GM23338 (cell line): ENCODE measurements around the gene GPC6. TPM values are rescaled to one million over a fixed set of nuclear protein-coding genes. Genes with fewer than 3 reads are reported as not detected.

ENCODE experiments used
- ATAC-seq: fragments of 200-7000 bp; cut with Tn5 transposase; 3 replicates; pipeline ENCODE4 v1.9.1; 2020
- DNase-seq: peaks from one replicate; pipeline ENCODE4 v3.0.0-alpha.2; 2015; ENCODE audit warnings: low spot score
- H2AFZ ChIP-seq: fragments of 200-600 bp; sonication (generic); 2 replicates; pipeline ENCODE4 v1.8.0; 2016; ENCODE audit warnings: antibody characterized with exemption, mild to moderate bottlenecking, moderate library complexity
- H3F3A ChIP-seq: fragments of 200-600 bp; sonication (generic); replicated peaks from 2 replicates; pipeline ENCODE4 v1.8.0; 2017; ENCODE audit warnings: antibody characterized with exemption, mixed run types, low read depth
- H3K27ac ChIP-seq: fragments of 200-600 bp; sonication (generic); 2 replicates; pipeline ENCODE4 v1.6.1; 2016; ENCODE audit warnings: low read depth
- H3K27me3 ChIP-seq: fragments of 200-600 bp; sonication (generic); 2 replicates; pipeline ENCODE4 v1.8.0; 2016; ENCODE audit warnings: mild to moderate bottlenecking, mixed run types, moderate library complexity; ENCODE audit not compliant: insufficient read depth
- H3K36me3 ChIP-seq: fragments of 200-600 bp; sonication (generic); 2 replicates; pipeline ENCODE4 v1.8.0; 2016; ENCODE audit warnings: mild to moderate bottlenecking; ENCODE audit not compliant: insufficient read depth
- H3K4me1 ChIP-seq: fragments of 200-600 bp; sonication (generic); 2 replicates; pipeline ENCODE4 v1.8.0; 2016; ENCODE audit warnings: mild to moderate bottlenecking, moderate library complexity; ENCODE audit not compliant: insufficient read depth
- H3K4me2 ChIP-seq: fragments of 200-600 bp; sonication (generic); 2 replicates; pipeline ENCODE4 v1.7.1; 2017; ENCODE audit warnings: mixed run types
- H3K4me3 ChIP-seq: fragments of 200-600 bp; sonication (generic); 2 replicates; pipeline ENCODE4 v1.6.1; 2016; ENCODE audit warnings: mixed run types
- H3K79me2 ChIP-seq: fragments of 200-600 bp; sonication (generic); replicated peaks from 2 replicates; pipeline ENCODE4 v1.8.0; 2017; ENCODE audit warnings: mild to moderate bottlenecking; ENCODE audit not compliant: insufficient read depth
- H3K9me2 ChIP-seq: fragments of 200-600 bp; sonication (generic); 2 replicates; pipeline ENCODE4 v1.8.0; 2017; ENCODE audit not compliant: insufficient read depth
- H4K20me1 ChIP-seq: fragments of 200-600 bp; sonication (generic); replicated peaks from 2 replicates; pipeline ENCODE4 v1.8.0; 2017; ENCODE audit warnings: mild to moderate bottlenecking; ENCODE audit not compliant: insufficient read depth
- H3K27ac Mint-ChIP-seq: 2 replicates; pipeline ENCODE4 v1.8.0; 2020; ENCODE audit warnings: inconsistent platforms, mild to moderate bottlenecking, moderate library complexity, mixed read lengths
- H3K27me3 Mint-ChIP-seq: 3 replicates; pipeline ENCODE4 v1.8.0; 2022; ENCODE audit warnings: low read depth, mild to moderate bottlenecking, moderate library complexity, mixed read lengths, inconsistent platforms; ENCODE audit not compliant: insufficient read depth, poor library complexity
- H3K36me3 Mint-ChIP-seq: 3 replicates; pipeline ENCODE4 v1.8.0; 2021; ENCODE audit warnings: low read depth, mild to moderate bottlenecking, inconsistent platforms, moderate library complexity, mixed read lengths
- H3K4me1 Mint-ChIP-seq: 3 replicates; pipeline ENCODE4 v1.8.0; 2020; ENCODE audit warnings: mild to moderate bottlenecking, inconsistent platforms, mixed read lengths
- H3K4me3 Mint-ChIP-seq: 3 replicates; pipeline ENCODE4 v1.8.0; 2021; ENCODE audit warnings: moderate library complexity, mild to moderate bottlenecking, inconsistent platforms, mixed read lengths
- H3K9me3 Mint-ChIP-seq: 3 replicates; pipeline ENCODE4 v1.8.0; 2020; ENCODE audit warnings: moderate library complexity, mild to moderate bottlenecking, inconsistent platforms, mixed read lengths
- CREB1 ChIP-seq: fragments of 250-450 bp; sonication (Bioruptor Pico); IDR thresholded peaks from 2 replicates; pipeline ENCODE4 v1.5.0; 2020; ENCODE audit warnings: low read depth, mild to moderate bottlenecking, moderate library complexity
- CTCF ChIP-seq, 2 experiments: fragments of 200-600 bp in 1 of 2; sonication (generic) in 1 of 2; conservative IDR thresholded peaks; 2 replicates each; pipeline versions ENCODE4 v1.5.1 to v1.6.1; 2016 to 2017; ENCODE audit warnings: antibody characterized with exemption in 2 of 2, low read depth in 2 of 2, mild to moderate bottlenecking in 2 of 2, moderate library complexity in 1 of 2
- ETS1 ChIP-seq: IDR thresholded peaks from 2 replicates; pipeline ENCODE4 v1.6.1; 2016; ENCODE audit warnings: antibody characterized with exemption
- NANOG ChIP-seq: IDR thresholded peaks from 2 replicates; pipeline ENCODE4 v1.6.1; 2016; ENCODE audit warnings: antibody characterized with exemption, borderline replicate concordance
- REST ChIP-seq: IDR thresholded peaks from one replicate; pipeline ENCODE4 v1.6.1; 2018; ENCODE audit warnings: antibody characterized with exemption; ENCODE audit not compliant: unreplicated experiment
- ZNF114 ChIP-seq: fragments of 250-450 bp; sonication (Bioruptor Pico); IDR thresholded peaks from 2 replicates; pipeline ENCODE4 v1.5.0; 2020; ENCODE audit warnings: mild to moderate bottlenecking, moderate library complexity
- ZNF331 ChIP-seq: fragments of 250-450 bp; sonication (Bioruptor Pico); IDR thresholded peaks from 2 replicates; pipeline ENCODE4 v1.5.0; 2020; ENCODE audit warnings: low read depth, mild to moderate bottlenecking, moderate library complexity
- ZNF462 ChIP-seq: fragments of 250-450 bp; sonication (Bioruptor Pico); IDR thresholded peaks from 2 replicates; pipeline ENCODE4 v1.5.0; 2020; ENCODE audit warnings: mild to moderate bottlenecking, moderate library complexity
- polyA plus RNA-seq: library from polyadenylated mRNA; unstranded; fragments of >200 nt; fragmentation: Nextera tagmentation; extraction: Ambion mirVana; gene quantifications from 2 replicates; pipeline ENCODE4 v1.2.1, GENCODE V29; 2016
- total RNA-seq: library from RNA; depleted of rRNA; stranded (reverse); fragments of >200 nt; shearing (Covaris generic); gene quantifications from 2 replicates; pipeline ENCODE4 v1.2.3, GENCODE V29; 2014

Gene GPC6
- total and polyA plus RNA-seq, 2 experiments from 2014 or later = 6.4 to 28.6 TPM

- Mint-ChIP-seq H3K36me3 (no peaks in the 10 kb centered on the region), H3K9me3 (no peaks in the 10 kb centered on the region), H3K4me1 (peaks cover 16% of the 10 kb centered on the region), H3K4me3 (no peak overlapping the region), H3K27ac (no peak overlapping the region), H3K27me3 (no peaks in the 10 kb centered on the region)
- DNase-seq = no peak
- Histone ChIP-seq H4K20me1 (no peaks in the 10 kb centered on the region), H3K27me3 (no peaks in the 10 kb centered on the region), H3K79me2 (no peaks in the 10 kb centered on the region), H3K4me2 (no peak overlapping the region), H3K36me3 (no peaks in the 10 kb centered on the region), H3K27ac (no peak overlapping the region), H2AFZ (no peak overlapping the region), H3K4me1 (peaks cover 5% of the 10 kb centered on the region; the same call in 1 of the 2 replicates), H3F3A (no peaks in the 10 kb centered on the region), H3K4me3 (no peak overlapping the region), H3K9me2 (no peaks in the 10 kb centered on the region)
- no peak for ATAC-seq
- no peak for TF ChIP-seq ZNF462 (CRISPR knock-in tag)
These were observed 985.6 kb downstream of the GPC6 start for GRCh38 chr13:94212196-94212595.

GRCh38 chr13:94214121-94214520, 987.5 kb downstream of the GPC6 start:
- Histone ChIP-seq H3K9me2 (no peaks in the 10 kb centered on the region), H3F3A (no peaks in the 10 kb centered on the region), H3K4me3 (no peak overlapping the region), H3K4me1 (peaks cover 18% of the 10 kb centered on the region), H3K4me2 (no peak overlapping the region), H3K27ac (no peak overlapping the region), H4K20me1 (no peaks in the 10 kb centered on the region), H2AFZ (no peak overlapping the region), H3K79me2 (no peaks in the 10 kb centered on the region), H3K36me3 (no peaks in the 10 kb centered on the region), H3K27me3 (no peaks in the 10 kb centered on the region)
- H3K27me3 Mint-ChIP-seq = peaks cover 2% of the 10 kb centered on the region
- no peak overlapping the region for H3K4me3 Mint-ChIP-seq
- no peak overlapping the region for H3K27ac Mint-ChIP-seq
- DNase-seq = no peak
- H3K9me3 Mint-ChIP-seq = no peaks in the 10 kb centered on the region
- H3K36me3 Mint-ChIP-seq = no peaks in the 10 kb centered on the region
- H3K4me1 Mint-ChIP-seq = peaks cover 34% of the 10 kb centered on the region
- ATAC-seq = no peak
- no peak for TF ChIP-seq CREB1 (CRISPR knock-in tag)
- TF ChIP-seq ETS1 = no peak
- TF ChIP-seq ZNF331 (CRISPR knock-in tag) = no peak
- no peak for TF ChIP-seq CTCF (conservative IDR thresholded peaks at IDR 0.05; ENCODE audit: low read depth in 2 of 2)
- TF ChIP-seq ZNF114 (CRISPR knock-in tag) = no peak
- TF ChIP-seq NANOG = no peak
- TF ChIP-seq REST = no peak
